Epidermal melanocyte (primary cell): ENCODE results near the gene TMEM151A.
"Not testable (repeated sequence)": the region's sequence is repeated elsewhere in the genome, so short reads cannot be mapped to it uniquely, and the experiment has no call there.

ENCODE experiments used
- DNase-seq: peaks from one replicate; pipeline ENCODE4 v3.0.0; 2011; ENCODE audit warnings: low spot score; ENCODE audit not compliant: insufficient read length

The TMEM151A gene

GRCh38 chr11:66291706-66292542 lies at the start of gene TMEM151A:
Gene TMEM151A, plus strand, starts transcription at chr11:66291894. Its CDS starts 120 bp downstream, at chr11:66292014.
- no peak for DNase-seq

- DNase-seq: no peak
These were observed 49.5 kb upstream of the TMEM151A start for GRCh38 chr11:66242095-66242765.

GRCh38 chr11:66243782-66244535 lies 47.7 kb upstream of the TMEM151A start:
- DNase-seq: no peak

- no peak for DNase-seq
These were observed 44.4 kb upstream of the TMEM151A start for GRCh38 chr11:66247295-66247694.

- DNase-seq: no peak
These were observed 43.9 kb upstream of the TMEM151A start for GRCh38 chr11:66247801-66248200.

- no peak for DNase-seq
These were observed 42.8 kb upstream of the TMEM151A start for GRCh38 chr11:66248903-66249302.

- DNase-seq: no peak
These were observed 39.9 kb upstream of the TMEM151A start for GRCh38 chr11:66251809-66252208.

GRCh38 chr11:66253081-66253480 lies 38.6 kb upstream of the TMEM151A start:
- not testable (repeated sequence) for DNase-seq

- no peak for DNase-seq
These were observed 33.2 kb upstream of the TMEM151A start for GRCh38 chr11:66258473-66258893.

- no peak for DNase-seq
These were observed 32.5 kb upstream of the TMEM151A start for GRCh38 chr11:66259225-66259624.

GRCh38 chr11:66259956-66260355 lies 31.7 kb upstream of the TMEM151A start:
- no peak for DNase-seq

GRCh38 chr11:66261578-66261977 lies 30.1 kb upstream of the TMEM151A start:
- DNase-seq: no peak

GRCh38 chr11:66262191-66262590 lies 29.5 kb upstream of the TMEM151A start:
- DNase-seq: no peak

GRCh38 chr11:66262696-66263095 lies 29.0 kb upstream of the TMEM151A start:
- DNase-seq: no peak

- DNase-seq: no peak
These were observed 28.5 kb upstream of the TMEM151A start for GRCh38 chr11:66263231-66263630.

GRCh38 chr11:66263785-66264184 lies 27.9 kb upstream of the TMEM151A start:
- DNase-seq: no peak

GRCh38 chr11:66264383-66264782 lies 27.3 kb upstream of the TMEM151A start:
- no peak for DNase-seq

GRCh38 chr11:66264914-66265313 lies 26.8 kb upstream of the TMEM151A start:
- DNase-seq: no peak

GRCh38 chr11:66265531-66266377 lies 25.9 kb upstream of the TMEM151A start:
- no peak for DNase-seq

- DNase-seq: no peak
These were observed 25.2 kb upstream of the TMEM151A start for GRCh38 chr11:66266378-66267038.

GRCh38 chr11:66267039-66267378 lies 24.7 kb upstream of the TMEM151A start:
- DNase-seq: no peak
